Measurements from ENCODE around the gene DMRTC2. TPM values are rescaled to one million over a fixed set of nuclear protein-coding genes. Genes with fewer than 3 reads are reported as not detected.

Gene DMRTC2
- total and polyA plus RNA-seq, 8 donors, result not detected

DNA sequence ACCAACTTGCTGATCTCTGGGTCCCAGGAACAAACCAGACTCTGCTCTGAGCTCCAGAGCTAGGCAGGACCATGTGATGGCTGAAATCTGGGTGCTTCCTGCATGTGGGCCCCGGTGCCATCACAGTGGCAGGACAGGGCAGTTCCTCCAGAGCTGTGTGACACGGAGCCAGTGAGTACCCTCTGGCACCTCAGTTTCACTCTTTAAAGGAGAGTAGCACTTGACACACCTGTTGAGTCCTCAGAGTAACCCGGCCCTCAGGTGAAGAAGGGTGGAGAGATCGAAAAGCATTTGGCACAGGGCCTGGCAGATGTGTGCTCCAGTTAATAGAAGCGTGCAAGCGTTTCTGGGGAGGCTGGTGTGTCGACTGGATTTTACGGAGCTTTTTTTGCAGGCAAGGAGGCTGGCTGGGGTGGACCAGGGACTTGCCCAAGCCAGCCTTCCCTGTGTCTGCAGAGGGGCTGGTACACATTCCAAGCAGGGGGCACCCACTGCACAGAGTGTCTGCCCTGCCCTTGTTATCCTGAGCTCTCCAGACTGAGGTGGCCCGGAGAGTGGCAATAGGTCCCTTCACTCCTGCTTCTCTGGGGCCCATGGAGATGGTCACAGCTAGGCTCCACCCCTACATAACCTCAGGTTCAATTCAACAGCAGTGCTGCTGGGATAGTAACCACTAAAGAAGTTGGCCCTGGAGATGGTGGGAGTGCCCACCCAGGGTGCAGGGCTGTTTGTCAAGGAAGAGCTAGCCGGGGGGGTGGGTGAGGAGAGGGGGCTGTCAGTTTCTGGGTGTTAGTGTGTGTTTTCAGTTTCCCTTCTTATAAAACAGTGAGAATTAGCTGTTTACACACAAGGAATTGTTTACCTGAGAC lies 23.5 kb downstream of the DMRTC2 start:
- TF ChIP-seq, protein P1, sequence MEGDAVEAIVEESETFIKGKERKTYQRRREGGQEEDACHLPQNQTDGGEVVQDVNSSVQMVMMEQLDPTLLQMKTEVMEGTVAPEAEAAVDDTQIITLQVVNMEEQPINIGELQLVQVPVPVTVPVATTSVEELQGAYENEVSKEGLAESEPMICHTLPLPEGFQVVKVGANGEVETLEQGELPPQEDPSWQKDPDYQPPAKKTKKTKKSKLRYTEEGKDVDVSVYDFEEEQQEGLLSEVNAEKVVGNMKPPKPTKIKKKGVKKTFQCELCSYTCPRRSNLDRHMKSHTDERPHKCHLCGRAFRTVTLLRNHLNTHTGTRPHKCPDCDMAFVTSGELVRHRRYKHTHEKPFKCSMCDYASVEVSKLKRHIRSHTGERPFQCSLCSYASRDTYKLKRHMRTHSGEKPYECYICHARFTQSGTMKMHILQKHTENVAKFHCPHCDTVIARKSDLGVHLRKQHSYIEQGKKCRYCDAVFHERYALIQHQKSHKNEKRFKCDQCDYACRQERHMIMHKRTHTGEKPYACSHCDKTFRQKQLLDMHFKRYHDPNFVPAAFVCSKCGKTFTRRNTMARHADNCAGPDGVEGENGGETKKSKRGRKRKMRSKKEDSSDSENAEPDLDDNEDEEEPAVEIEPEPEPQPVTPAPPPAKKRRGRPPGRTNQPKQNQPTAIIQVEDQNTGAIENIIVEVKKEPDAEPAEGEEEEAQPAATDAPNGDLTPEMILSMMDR (IDR thresholded peaks at IDR 0.05), result no peak
- intact Hi-C loops (cut with DNase I), result no loop called here
- DNase-seq (peak in 2 of 6 donors; percentile 11 to 30), FAIRE-seq (no peak), ATAC-seq (no peak)
- Histone ChIP-seq H3K36me3 (peaks cover 2 to 57% (median 28%) of the 10 kb centered on the region in 3 donors), H3K9me3 (no peaks in the 10 kb centered on the region), H3K27ac (no peak overlapping the region), H3K4me1 (peaks cover 0 to 7% (median 4%) of the 10 kb centered on the region in 3 donors), H3K4me3 (no peak overlapping the region), H3K27me3 (no peaks in the 10 kb centered on the region)
- 52 to 54% methylated on average over 10 of the region's 10 CpGs for WGBS, 2 donors

DNA sequence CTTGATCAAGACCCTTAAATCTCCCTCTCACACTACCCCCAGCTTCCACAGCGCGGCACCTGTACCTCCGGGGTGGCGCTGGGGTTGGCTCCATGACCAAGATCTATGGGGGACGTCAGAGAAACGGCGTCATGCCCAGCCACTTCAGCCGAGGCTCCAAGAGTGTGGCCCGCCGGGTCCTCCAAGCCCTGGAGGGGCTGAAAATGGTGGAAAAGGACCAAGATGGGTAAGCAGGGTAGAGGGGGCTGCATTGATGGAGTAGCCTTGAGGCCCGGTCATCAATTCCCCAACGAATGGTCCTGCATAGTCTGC lies 24.1 kb downstream of the DMRTC2 start:
- no peak overlapping the region for H3K4me3 ChIP-seq
- ATAC-seq, result no peak
- no peak for FAIRE-seq
- H3K27me3 ChIP-seq, result no peaks in the 10 kb centered on the region
- 86 to 87% methylated on average over 12 of the region's 12 CpGs for WGBS, 2 donors
- H3K4me1 ChIP-seq, result peaks cover 0 to 5% (median 4%) of the 10 kb centered on the region in 3 donors
- peak in 2 of 6 donors; percentile 25 to 50 for DNase-seq
- TF ChIP-seq, protein P1 (IDR thresholded peaks at IDR 0.05), result no peak
- H3K9me3 ChIP-seq, result no peaks in the 10 kb centered on the region
- peaks cover 2 to 56% (median 28%) of the 10 kb centered on the region in 3 donors for H3K36me3 ChIP-seq
- intact Hi-C loops (cut with DNase I), result no loop called here
- no peak overlapping the region for H3K27ac ChIP-seq

DNA sequence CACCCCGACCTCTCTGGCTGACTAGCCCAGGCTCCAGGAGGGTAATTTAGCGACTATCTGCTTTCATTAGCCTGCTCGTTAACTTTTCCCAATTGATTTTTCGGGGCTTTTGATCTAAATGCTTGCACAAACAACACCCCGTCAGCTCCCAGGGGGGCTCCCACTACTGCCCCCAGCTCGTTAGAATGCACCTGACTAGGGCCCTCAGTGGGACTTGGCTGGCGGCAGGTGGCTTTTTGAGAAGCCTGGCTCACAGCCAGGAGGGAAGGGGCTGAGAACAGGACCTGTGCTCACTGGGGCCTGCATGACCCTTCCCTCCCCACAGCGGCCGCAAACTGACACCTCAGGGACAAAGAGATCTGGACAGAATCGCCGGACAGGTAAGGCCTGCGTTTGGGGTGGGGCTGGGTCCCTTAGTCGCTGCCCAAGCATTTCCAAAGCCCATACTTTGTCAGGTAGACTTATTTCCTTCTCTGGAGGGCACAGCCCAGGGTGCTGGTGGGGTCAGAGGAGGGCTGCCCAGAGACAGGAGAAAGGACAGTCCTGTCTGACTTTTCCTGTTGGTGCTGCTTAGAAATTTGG lies 24.6 kb downstream of the DMRTC2 start:
- no peaks in the 10 kb centered on the region for H3K27me3 ChIP-seq
- no peak overlapping the region for H3K4me3 ChIP-seq
- H3K4me1 ChIP-seq, result peaks cover 0 to 5% (median 4%) of the 10 kb centered on the region in 3 donors
- DNase-seq, result peak in 2 of 6 donors; percentile 44 to 73
- no peak overlapping the region for H3K27ac ChIP-seq
- 85 to 86% methylated on average over 13 of the region's 13 CpGs for WGBS, 2 donors
- ATAC-seq, result no peak
- TF ChIP-seq, protein P1 (IDR thresholded peaks at IDR 0.05), result no peak
- peaks cover 2 to 51% (median 24%) of the 10 kb centered on the region in 3 donors for H3K36me3 ChIP-seq
- no peak for FAIRE-seq
- intact Hi-C loops (cut with DNase I), result no loop called here
- H3K9me3 ChIP-seq, result no peaks in the 10 kb centered on the region

DNA sequence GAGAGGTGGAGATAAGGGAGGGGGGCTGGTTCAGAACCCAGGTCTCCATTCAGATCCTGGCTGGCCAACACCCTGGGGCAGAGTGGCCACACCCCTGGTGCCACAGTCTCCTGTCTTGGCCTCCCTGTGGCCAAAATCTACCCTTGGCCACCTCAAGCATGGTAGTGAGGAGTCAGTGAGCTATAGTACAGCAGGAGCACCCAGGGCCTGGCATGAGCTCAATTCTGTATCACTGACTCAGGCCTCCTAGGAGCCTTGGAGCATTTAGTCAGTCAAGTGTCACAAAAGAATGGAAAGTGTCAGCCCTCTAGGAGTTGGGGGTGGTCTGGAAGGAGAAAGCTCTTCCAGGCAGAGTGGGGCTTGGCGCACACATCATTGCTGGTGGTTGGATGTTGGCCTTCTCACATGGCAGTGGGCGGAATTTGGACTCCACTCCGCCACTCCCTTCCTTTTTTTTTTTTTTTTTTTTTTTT lies 25.6 kb downstream of the DMRTC2 start:
- peaks cover under 1 to 41% (median 18%) of the 10 kb centered on the region in 3 donors for H3K36me3 ChIP-seq

More for the DNA sequence above, 25.6 kb downstream of the DMRTC2 start:
- H3K27me3 ChIP-seq, result no peaks in the 10 kb centered on the region
- intact Hi-C loops (cut with DNase I), result loop anchor here in 1 of 3 donors (5.0 kb wide), 1 partner anchor 82 kb away; no protein-coding TSS in a partner anchor
- 60 to 98% methylated on average over 3 of the region's 3 CpGs for WGBS, 2 donors
- FAIRE-seq (no peak), ATAC-seq (no peak), DNase-seq (peak in 1 of 6 donors; percentile 18)
- H3K4me1 ChIP-seq, result peaks cover 0 to 5% (median 4%) of the 10 kb centered on the region in 3 donors
- no peaks in the 10 kb centered on the region for H3K9me3 ChIP-seq
- no peak overlapping the region for H3K27ac ChIP-seq
- TF ChIP-seq, protein P1 (IDR thresholded peaks at IDR 0.05), result no peak
- no peak overlapping the region for H3K4me3 ChIP-seq

All from pancreas (tissue), 10 donors.